Measurements from ENCODE around the gene MCAM. TPM values are rescaled to one million over a fixed set of nuclear protein-coding genes. Genes with fewer than 3 reads are reported as not detected.

Gene MCAM
- polyA plus RNA-seq, 1 experiment, result 19.2 TPM

DNA sequence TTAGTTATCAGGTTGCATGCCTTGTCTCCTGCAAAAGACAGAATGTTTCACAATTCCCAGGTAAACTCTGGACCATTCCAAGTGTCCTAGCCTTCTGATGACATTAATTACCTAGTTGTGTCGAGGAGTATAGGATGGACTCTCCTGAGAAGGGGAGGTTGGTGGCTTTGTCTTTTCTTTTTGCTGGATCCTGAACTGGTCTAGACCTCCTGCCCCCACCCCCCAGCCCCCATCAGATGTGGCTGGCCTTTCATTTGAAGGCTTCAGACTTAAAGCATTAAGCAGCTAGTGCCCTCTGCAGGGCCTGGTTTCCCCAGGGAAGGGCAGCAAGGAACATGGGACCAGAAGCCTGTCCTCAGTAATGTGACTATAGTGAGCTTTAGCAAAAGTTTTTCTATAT is 9.7 kb downstream of the MCAM start:
- TF ChIP-seq, protein P1, sequence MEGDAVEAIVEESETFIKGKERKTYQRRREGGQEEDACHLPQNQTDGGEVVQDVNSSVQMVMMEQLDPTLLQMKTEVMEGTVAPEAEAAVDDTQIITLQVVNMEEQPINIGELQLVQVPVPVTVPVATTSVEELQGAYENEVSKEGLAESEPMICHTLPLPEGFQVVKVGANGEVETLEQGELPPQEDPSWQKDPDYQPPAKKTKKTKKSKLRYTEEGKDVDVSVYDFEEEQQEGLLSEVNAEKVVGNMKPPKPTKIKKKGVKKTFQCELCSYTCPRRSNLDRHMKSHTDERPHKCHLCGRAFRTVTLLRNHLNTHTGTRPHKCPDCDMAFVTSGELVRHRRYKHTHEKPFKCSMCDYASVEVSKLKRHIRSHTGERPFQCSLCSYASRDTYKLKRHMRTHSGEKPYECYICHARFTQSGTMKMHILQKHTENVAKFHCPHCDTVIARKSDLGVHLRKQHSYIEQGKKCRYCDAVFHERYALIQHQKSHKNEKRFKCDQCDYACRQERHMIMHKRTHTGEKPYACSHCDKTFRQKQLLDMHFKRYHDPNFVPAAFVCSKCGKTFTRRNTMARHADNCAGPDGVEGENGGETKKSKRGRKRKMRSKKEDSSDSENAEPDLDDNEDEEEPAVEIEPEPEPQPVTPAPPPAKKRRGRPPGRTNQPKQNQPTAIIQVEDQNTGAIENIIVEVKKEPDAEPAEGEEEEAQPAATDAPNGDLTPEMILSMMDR (IDR thresholded peaks at IDR 0.05; ENCODE audit: insufficient read depth, low read depth, low read length), result peak; percentile 17; the same call in 1 of the 2 replicates
- ChIA-PET POLR2A (no interaction called here), CTCF (interaction anchor here (0.6 to 2.4 kb wide), 9 partner anchors 9 to 414 kb away, joined by 3 to 11 read pairs (median 4); no protein-coding TSS in a partner anchor)
- no peak for DNase-seq (ENCODE audit: low read depth)
- H3K36me3 ChIP-seq (ENCODE audit: control insufficient read depth, insufficient read depth, low read length), result peaks cover 4% of the 10 kb centered on the region; the same call in 1 of the 2 replicates
- H3K27me3 ChIP-seq (ENCODE audit: control insufficient read depth, insufficient read depth, low read length), result no peaks in the 10 kb centered on the region
- no peak overlapping the region for H3K4me3 ChIP-seq (ENCODE audit: low read depth, low read length)

DNA sequence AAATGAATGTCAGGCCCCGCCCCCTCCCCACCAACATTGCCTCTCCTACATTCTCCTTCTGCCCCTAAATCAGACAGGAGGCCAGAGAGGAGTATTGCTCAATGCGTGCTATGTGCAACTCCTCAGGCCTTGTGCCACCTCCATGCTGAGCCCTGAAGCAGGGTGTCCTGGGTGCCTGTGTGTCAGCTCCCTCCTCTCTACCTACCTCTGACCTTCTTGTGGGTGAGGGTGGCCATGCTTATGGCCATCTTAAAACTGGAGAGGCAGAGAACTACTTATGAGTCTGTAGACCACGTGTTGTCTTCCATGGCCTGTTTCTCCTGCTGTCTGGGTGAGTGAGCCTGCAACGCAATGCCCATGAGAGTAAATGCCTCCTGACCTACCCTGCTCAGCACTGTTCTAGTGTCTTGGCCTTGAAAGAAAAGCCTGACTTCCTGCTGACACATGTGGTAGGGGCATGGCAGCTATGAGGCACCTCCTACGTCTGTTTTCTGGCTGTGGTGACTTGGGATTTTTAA is 10.5 kb downstream of the MCAM start:
- Histone ChIP-seq H3K36me3 (ENCODE audit: control insufficient read depth, insufficient read depth, low read length) (peaks cover 5% of the 10 kb centered on the region), H3K27me3 (ENCODE audit: control insufficient read depth, insufficient read depth, low read length) (no peaks in the 10 kb centered on the region), H3K4me3 (ENCODE audit: low read depth, low read length) (no peak overlapping the region)
- no peak for DNase-seq (ENCODE audit: low read depth)
- TF ChIP-seq, protein P1 (IDR thresholded peaks at IDR 0.05; ENCODE audit: insufficient read depth, low read depth, low read length), result no peak
- POLR2A ChIA-PET, result no interaction called here
- CTCF ChIA-PET, result interaction anchor here (0.8 to 2.1 kb wide), 7 partner anchors 9 to 68 kb away, joined by 3 to 5 read pairs (median 4); no protein-coding TSS in a partner anchor

DNA sequence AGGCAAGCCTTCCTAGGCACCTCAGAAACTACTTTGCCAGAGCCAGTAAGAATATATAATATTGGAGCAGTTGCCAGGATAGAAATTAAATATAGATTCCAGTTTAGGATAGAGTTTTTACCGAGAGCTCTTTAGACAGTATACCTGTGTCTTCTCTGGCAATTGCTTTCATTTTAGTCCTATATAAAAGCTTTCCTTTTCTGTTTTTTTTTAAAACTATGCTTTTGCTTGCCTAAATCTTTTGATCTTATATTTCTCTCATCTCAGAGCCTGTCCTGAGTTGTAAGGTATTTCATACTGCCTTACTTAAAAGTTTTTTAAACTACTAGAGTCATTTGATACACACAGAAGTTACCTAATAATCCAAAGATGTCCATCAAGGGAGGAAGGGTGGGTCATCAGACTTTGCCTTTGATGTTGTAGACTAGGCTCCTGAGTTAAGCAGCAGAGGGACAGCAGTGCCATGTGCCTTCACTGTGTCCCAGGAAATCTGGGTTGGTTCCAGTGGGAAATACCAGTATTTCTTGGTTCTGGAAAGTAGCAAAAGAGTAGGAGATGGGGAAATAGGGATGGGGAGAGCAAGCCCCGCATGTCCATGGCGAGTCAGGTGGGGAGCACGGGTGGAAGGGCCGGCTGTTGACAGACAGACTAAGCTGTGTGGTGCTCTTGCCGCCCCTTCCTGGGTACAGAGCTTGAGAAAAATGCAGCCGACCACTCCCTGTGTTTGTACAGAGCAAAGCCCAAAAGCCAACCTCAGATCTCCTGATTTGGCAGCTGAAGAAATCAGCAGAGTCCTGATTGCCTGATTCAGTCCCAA is 11.2 kb downstream of the MCAM start:
- H3K36me3 ChIP-seq (ENCODE audit: control insufficient read depth, insufficient read depth, low read length), result peaks cover 5% of the 10 kb centered on the region
- TF ChIP-seq, protein P1 (IDR thresholded peaks at IDR 0.05; ENCODE audit: insufficient read depth, low read depth, low read length), result no peak
- DNase-seq (ENCODE audit: low read depth), result no peak
- ChIA-PET POLR2A (no interaction called here), CTCF (interaction anchor here (0.6 to 2.1 kb wide), 7 partner anchors 10 to 109 kb away, joined by 3 to 5 read pairs (median 4); no protein-coding TSS in a partner anchor)
- H3K27me3 ChIP-seq (ENCODE audit: control insufficient read depth, insufficient read depth, low read length), result no peaks in the 10 kb centered on the region
- no peak overlapping the region for H3K4me3 ChIP-seq (ENCODE audit: low read depth, low read length)

DNA sequence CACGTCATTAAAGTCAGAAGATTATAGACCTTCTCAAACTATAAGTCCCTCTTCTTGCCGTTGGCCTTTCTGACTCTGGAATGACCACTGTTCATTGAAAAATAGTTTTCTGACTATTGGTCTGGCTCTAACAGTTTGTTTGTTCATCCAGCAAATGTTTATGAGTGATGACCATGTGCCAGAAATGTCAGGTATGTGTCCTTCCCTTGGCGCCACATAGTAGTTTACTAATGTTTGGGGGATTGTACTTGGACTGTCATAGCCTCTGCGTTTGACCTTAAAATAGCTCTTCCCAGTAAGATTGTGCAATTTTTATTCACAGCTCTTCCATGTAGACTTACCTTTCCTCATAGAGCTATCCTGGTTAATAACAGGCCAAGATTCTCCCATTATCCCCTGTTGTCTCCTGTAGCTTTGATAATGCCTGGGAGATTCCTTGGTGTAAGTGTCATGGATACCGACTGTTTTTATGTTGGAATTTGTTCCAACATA is 13.7 kb downstream of the MCAM start:
- H3K36me3 ChIP-seq (ENCODE audit: control insufficient read depth, insufficient read depth, low read length), result peaks cover 13% of the 10 kb centered on the region
- H3K4me3 ChIP-seq (ENCODE audit: low read depth, low read length), result no peak overlapping the region
- ChIA-PET CTCF (interaction anchor here (1.1 to 2.0 kb wide), 2 partner anchors 11 to 20 kb away, joined by 3 to 14 read pairs; no protein-coding TSS in a partner anchor), POLR2A (interaction anchor here (0.5 kb wide), 1 partner anchor 13 kb away, joined by 3 read pairs; no protein-coding TSS in a partner anchor)
- DNase-seq (ENCODE audit: low read depth), result no peak
- TF ChIP-seq, protein P1 (IDR thresholded peaks at IDR 0.05; ENCODE audit: insufficient read depth, low read depth, low read length), result no peak
- H3K27me3 ChIP-seq (ENCODE audit: control insufficient read depth, insufficient read depth, low read length), result no peaks in the 10 kb centered on the region

Measured in BJ (cell line).